SU-DHL-6 (cell line): ENCODE data around the gene WDR54.

Experiments
- EZH2phosphoT487 ChIP-seq: fragments of 200-600 bp; sonication (generic), shearing (Covaris generic); conservative IDR thresholded peaks from 2 replicates; pipeline ENCODE4 v1.6.1; 2018; ENCODE audit warnings: mild to moderate bottlenecking, antibody characterized with exemption, low read length, moderate library complexity, mixed read lengths
- TF ChIP-seq, protein P1 (sequence below): fragments of 200-600 bp; sonication (generic); IDR thresholded peaks from one replicate; pipeline ENCODE4 v1.5.1; 2017; ENCODE audit warnings: antibody characterized with exemption, mild to moderate bottlenecking, low read length, moderate library complexity; ENCODE audit not compliant: insufficient read depth, poor library complexity, severe bottlenecking

DNA sequence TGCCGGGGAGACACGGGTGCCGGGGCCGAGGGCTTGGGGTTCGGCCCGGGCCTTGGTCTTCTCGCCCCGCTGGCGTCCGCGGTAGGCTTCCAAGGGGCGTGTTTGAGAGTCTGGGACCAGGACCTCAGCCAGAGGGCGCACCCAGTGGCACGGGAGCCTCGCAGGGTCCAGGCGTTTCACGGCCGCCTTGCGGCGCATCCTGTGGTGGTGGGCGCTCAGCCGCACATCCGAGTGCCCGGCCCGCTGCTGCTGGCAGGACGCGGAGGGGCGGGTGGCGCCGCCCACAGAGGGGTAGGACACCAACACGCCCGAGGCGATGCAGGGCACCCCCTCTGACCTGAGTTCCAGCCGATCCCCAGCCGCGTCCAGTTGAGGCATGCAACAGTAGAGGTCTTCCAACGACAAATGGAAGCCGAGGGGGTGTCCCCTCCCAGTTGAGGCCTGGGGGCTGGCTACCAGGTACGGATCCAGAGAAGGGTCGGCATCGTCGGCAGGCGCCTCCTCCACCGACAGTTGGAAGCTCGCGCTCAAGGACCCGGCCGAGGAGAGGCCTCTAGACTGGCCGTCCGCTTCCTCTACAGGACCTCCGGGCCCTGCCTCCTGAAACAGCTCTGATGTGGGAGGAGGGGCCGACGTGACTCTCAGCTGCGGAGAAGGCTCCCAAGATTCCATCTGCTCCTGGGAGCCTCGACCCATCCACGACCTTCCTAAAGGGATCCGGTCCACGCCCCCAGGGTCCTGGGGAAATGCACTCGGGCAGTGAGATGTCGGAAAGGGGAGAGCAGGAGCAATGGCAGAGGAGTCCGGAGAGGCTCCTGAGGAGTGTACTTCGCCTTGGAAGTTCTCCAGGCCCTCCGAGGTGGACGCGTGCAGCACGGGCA lies 6.4 kb upstream of the WDR54 start:
- TF ChIP-seq, protein P1, sequence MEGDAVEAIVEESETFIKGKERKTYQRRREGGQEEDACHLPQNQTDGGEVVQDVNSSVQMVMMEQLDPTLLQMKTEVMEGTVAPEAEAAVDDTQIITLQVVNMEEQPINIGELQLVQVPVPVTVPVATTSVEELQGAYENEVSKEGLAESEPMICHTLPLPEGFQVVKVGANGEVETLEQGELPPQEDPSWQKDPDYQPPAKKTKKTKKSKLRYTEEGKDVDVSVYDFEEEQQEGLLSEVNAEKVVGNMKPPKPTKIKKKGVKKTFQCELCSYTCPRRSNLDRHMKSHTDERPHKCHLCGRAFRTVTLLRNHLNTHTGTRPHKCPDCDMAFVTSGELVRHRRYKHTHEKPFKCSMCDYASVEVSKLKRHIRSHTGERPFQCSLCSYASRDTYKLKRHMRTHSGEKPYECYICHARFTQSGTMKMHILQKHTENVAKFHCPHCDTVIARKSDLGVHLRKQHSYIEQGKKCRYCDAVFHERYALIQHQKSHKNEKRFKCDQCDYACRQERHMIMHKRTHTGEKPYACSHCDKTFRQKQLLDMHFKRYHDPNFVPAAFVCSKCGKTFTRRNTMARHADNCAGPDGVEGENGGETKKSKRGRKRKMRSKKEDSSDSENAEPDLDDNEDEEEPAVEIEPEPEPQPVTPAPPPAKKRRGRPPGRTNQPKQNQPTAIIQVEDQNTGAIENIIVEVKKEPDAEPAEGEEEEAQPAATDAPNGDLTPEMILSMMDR: no peak
- TF ChIP-seq EZH2phosphoT487: no peak
